HG02840 (cell line): ENCODE data around the gene GMDS.

Source experiments
- ATAC-seq: cut with Tn5 transposase; IDR thresholded peaks from one replicate; pipeline ENCODE4 v1.9.1; 2021; ENCODE audit warnings: mild to moderate bottlenecking, moderate library complexity, moderate number of reproducible peaks; ENCODE audit not compliant: unreplicated experiment, low FRiP score

Gene GMDS

GRCh38 chr6:1576711-1577110, 668.7 kb downstream of the GMDS start:
- ATAC-seq: no peak

DNA sequence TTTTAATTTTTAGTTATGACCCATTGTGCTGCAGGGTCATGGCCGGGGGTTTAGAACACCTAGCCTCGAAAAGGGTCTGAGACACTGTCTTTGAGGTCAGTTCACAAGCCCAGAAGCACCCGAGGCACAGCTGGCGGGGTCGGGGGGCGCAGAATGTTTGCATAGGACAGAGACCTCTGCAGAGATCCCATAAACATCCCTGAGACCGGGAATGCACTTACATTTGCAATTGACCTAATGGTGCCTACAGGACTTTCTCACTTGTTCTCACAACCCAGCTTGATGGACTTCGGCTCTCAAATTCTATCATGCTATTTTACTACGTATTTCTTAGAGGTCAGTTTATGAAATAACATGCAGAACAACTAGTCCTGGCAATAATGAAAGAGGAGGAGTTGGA, 669.2 kb downstream of the GMDS start:
- ATAC-seq: no peak

DNA sequence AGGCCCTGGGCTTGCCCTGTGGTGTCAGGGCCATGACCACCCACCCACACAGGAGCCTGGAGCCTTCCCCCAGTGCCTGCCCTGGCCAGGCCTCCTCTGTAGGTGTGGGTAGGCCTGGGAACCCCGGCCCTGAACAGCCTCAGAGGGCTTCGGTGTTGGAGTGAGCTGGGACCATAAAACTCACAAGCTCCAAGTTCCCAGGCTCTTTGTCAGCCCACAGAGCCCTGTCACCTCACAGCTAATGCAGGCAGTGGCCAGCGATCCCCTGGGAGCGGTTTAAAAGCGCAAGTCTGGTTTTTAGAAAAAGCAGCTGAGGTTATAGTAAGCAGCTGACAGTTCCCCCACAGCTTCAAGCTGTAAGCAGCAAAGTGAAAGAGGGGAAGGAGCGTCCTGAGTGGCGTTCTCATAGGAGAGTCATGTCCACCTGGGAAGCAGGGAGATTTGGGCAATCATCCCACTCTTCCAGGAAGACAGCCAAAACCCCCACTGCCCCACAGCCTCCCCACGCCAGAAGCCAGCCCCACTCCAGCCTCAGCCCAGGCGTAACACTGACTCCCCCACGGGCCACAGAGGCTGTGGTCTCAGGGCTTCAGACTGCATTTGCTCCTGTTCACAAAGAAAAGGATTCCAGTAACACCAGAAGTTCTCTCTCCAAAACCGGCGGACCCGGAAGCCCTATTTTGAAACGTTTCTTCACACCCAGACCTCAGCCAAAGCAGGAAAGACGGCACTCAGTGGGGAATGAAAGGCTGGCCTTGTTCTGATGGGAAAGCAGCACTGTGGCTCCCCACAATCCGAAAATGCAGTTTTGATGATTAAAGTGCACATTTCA, 670.0 kb downstream of the GMDS start:
- no peak for ATAC-seq

GRCh38 chr6:1574890-1575209, 670.6 kb downstream of the GMDS start:
- no peak for ATAC-seq

GRCh38 chr6:1574083-1574761, 671.2 kb downstream of the GMDS start:
- ATAC-seq: no peak
